HepG2 (cell line): Measurements from ENCODE around the gene ZNF3. TPM values are rescaled to one million over a fixed set of nuclear protein-coding genes. Genes with fewer than 3 reads are reported as not detected.

Experiments used
- ARID4A ChIP-seq: sonication (generic); formaldehyde crosslinking; IDR thresholded peaks from 2 replicates; pipeline ENCODE4 v1.5.0; 2020; ENCODE audit warnings: mild to moderate bottlenecking, missing genetic modification reagents, borderline replicate concordance
- GTF2F1 ChIP-seq: fragments of 150-350 bp; IDR thresholded peaks from 2 replicates; pipeline ENCODE4 v1.6.1; 2014; ENCODE audit warnings: low read length
- HOXD1 ChIP-seq: sonication (generic); formaldehyde crosslinking; IDR thresholded peaks from 2 replicates; pipeline ENCODE4 v1.5.0; 2020; ENCODE audit warnings: missing genetic modification reagents
- KDM1A ChIP-seq: IDR thresholded peaks from 2 replicates; pipeline ENCODE4 v1.6.1; 2016; ENCODE audit warnings: missing compliant biosample characterization
- MTF2 ChIP-seq: sonication (generic); formaldehyde crosslinking; IDR thresholded peaks from 2 replicates; pipeline ENCODE4 v1.5.0; 2020; ENCODE audit warnings: missing genetic modification reagents, borderline replicate concordance
- MYPOP ChIP-seq: sonication (generic); formaldehyde crosslinking; IDR thresholded peaks from 2 replicates; pipeline ENCODE4 v1.8.1; 2023; ENCODE audit warnings: mild to moderate bottlenecking, moderate library complexity, missing genetic modification reagents
- SCMH1 ChIP-seq: sonication (generic); formaldehyde crosslinking; IDR thresholded peaks from 2 replicates; pipeline ENCODE4 v1.9.0; 2021; ENCODE audit warnings: missing genetic modification reagents, mild to moderate bottlenecking, borderline replicate concordance
- SIX1 ChIP-seq: sonication (generic); formaldehyde crosslinking; IDR thresholded peaks from 2 replicates; pipeline ENCODE4 v1.4.0; 2020; ENCODE audit warnings: missing genetic modification reagents, borderline replicate concordance
- SPEN ChIP-seq: sonication (generic); formaldehyde crosslinking; IDR thresholded peaks from 2 replicates; pipeline ENCODE4 v1.5.1; 2020; ENCODE audit warnings: low read depth, mild to moderate bottlenecking, missing genetic modification reagents
- ZBTB21 ChIP-seq: sonication (generic); formaldehyde crosslinking; IDR thresholded peaks from 2 replicates; pipeline ENCODE4 v1.4.0; 2020; ENCODE audit warnings: missing genetic modification reagents
- ZNF225 ChIP-seq: sonication (generic); formaldehyde crosslinking; IDR thresholded peaks from 2 replicates; pipeline ENCODE4 v1.4.0; 2020; ENCODE audit warnings: mild to moderate bottlenecking, missing genetic modification reagents
- polyA plus RNA-seq, 8 experiments: library from polyadenylated mRNA; depleted of rRNA in 3 of 8; stranded (reverse) in 7 of 8; unstranded in 1 of 8; fragments of >200 nt; fragmentation: Illumina TruSeq in 4 of 8; extraction: Trizol in 4 of 8; gene quantifications; 2 replicates each; pipeline versions ENCODE4 v1.2.1 to v1.2.3, GENCODE V29; 2011 to 2016; ENCODE audit warnings: low read depth in 4 of 8, missing spikeins in 1 of 8, mixed read lengths in 1 of 8; ENCODE audit not compliant: insufficient read depth in 1 of 8
- total RNA-seq, 5 experiments: library from RNA; depleted of rRNA; stranded (reverse); fragments of >200 nt; fragmentation: Illumina TruSeq; extraction: Trizol; gene quantifications; 2 replicates each; pipeline ENCODE4 v1.2.3, GENCODE V29; 2016; ENCODE audit warnings: low read depth in 1 of 5
- TF ChIP-seq, protein P1 (sequence below): sonication (generic); formaldehyde crosslinking; IDR thresholded peaks from 2 replicates; pipeline ENCODE4; 2020; ENCODE audit warnings: missing genetic modification reagents, mild to moderate bottlenecking, borderline replicate concordance
- TF ChIP-seq, protein P2 (sequence below): sonication (generic); formaldehyde crosslinking; IDR thresholded peaks from 2 replicates; pipeline ENCODE4 v1.8.1; 2023; ENCODE audit warnings: mild to moderate bottlenecking, missing genetic modification reagents
- TF ChIP-seq, protein P3 (sequence below): sonication (generic); formaldehyde crosslinking; IDR thresholded peaks from 2 replicates; pipeline ENCODE4 v1.5.0; 2020; ENCODE audit warnings: mild to moderate bottlenecking, missing genetic modification reagents
- TF ChIP-seq, protein P4 (sequence below): IDR thresholded peaks from 2 replicates; pipeline ENCODE4 v1.6.1; 2016; ENCODE audit warnings: missing genetic modification reagents, missing compliant biosample characterization
- TF ChIP-seq, protein P5 (sequence below): sonication (generic); formaldehyde crosslinking; IDR thresholded peaks from 2 replicates; pipeline ENCODE4 v1.5.0; 2020; ENCODE audit warnings: missing genetic modification reagents, mild to moderate bottlenecking, borderline replicate concordance

Gene ZNF3
- total and polyA plus RNA-seq, 2 of the 13 experiments (the other 11 are each of a cell fraction or from before 2014, with no cell fraction given) = 33.7 to 56.9 TPM

DNA sequence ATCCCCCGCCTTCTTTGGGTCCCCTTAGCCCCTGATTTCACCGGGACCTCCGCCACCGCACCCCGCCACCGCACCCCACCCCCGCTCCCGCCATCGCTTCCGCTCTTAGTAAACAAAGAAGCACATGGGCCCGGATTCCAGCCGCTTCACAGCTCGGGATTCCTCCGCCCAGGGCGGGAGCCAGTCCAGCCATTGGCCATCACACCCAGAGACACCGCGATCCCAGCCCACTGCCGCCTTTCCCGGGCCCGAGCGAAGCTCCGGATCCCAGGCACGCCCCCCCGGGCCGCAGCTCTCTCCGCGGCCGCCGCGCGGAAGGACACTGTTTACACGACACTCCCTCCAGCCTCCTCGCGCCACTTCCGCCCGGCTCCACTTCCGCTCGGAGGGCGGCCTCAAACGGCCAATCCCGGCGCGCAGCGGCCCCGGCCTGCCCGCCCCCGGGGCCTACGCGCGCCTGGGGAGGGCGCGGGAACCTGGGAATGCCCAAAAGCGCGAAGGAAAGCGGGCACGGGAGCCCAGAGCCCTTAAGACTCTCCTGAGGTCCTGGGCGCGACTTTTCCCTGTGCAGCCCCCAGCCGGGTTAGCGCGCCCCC lies 19.0 kb upstream of the ZNF3 start (continued):
- TF ChIP-seq, protein P1, sequence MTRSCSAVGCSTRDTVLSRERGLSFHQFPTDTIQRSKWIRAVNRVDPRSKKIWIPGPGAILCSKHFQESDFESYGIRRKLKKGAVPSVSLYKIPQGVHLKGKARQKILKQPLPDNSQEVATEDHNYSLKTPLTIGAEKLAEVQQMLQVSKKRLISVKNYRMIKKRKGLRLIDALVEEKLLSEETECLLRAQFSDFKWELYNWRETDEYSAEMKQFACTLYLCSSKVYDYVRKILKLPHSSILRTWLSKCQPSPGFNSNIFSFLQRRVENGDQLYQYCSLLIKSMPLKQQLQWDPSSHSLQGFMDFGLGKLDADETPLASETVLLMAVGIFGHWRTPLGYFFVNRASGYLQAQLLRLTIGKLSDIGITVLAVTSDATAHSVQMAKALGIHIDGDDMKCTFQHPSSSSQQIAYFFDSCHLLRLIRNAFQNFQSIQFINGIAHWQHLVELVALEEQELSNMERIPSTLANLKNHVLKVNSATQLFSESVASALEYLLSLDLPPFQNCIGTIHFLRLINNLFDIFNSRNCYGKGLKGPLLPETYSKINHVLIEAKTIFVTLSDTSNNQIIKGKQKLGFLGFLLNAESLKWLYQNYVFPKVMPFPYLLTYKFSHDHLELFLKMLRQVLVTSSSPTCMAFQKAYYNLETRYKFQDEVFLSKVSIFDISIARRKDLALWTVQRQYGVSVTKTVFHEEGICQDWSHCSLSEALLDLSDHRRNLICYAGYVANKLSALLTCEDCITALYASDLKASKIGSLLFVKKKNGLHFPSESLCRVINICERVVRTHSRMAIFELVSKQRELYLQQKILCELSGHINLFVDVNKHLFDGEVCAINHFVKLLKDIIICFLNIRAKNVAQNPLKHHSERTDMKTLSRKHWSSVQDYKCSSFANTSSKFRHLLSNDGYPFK (CRISPR knock-in tag) = peak; percentile 27; the same call in 1 of the 2 replicates
- TF ChIP-seq, protein P2, sequence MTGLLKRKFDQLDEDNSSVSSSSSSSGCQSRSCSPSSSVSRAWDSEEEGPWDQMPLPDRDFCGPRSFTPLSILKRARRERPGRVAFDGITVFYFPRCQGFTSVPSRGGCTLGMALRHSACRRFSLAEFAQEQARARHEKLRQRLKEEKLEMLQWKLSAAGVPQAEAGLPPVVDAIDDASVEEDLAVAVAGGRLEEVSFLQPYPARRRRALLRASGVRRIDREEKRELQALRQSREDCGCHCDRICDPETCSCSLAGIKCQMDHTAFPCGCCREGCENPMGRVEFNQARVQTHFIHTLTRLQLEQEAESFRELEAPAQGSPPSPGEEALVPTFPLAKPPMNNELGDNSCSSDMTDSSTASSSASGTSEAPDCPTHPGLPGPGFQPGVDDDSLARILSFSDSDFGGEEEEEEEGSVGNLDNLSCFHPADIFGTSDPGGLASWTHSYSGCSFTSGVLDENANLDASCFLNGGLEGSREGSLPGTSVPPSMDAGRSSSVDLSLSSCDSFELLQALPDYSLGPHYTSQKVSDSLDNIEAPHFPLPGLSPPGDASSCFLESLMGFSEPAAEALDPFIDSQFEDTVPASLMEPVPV (CRISPR knock-in tag) = peak; percentile 40
- TF ChIP-seq GTF2F1 (no peak), ZBTB21 (no peak), MYPOP (peak; percentile 55; the same call in 1 of the 2 replicates), ARID4A (CRISPR knock-in tag) (peak; percentile 96), SPEN (CRISPR knock-in tag) (peak; percentile 97), MTF2 (CRISPR knock-in tag) (no peak), KDM1A (no peak), SCMH1 (CRISPR knock-in tag) (no peak), HOXD1 (CRISPR knock-in tag) (peak; percentile 71), SIX1 (CRISPR knock-in tag) (no peak), ZNF225 (no peak)
- TF ChIP-seq, protein P3, sequence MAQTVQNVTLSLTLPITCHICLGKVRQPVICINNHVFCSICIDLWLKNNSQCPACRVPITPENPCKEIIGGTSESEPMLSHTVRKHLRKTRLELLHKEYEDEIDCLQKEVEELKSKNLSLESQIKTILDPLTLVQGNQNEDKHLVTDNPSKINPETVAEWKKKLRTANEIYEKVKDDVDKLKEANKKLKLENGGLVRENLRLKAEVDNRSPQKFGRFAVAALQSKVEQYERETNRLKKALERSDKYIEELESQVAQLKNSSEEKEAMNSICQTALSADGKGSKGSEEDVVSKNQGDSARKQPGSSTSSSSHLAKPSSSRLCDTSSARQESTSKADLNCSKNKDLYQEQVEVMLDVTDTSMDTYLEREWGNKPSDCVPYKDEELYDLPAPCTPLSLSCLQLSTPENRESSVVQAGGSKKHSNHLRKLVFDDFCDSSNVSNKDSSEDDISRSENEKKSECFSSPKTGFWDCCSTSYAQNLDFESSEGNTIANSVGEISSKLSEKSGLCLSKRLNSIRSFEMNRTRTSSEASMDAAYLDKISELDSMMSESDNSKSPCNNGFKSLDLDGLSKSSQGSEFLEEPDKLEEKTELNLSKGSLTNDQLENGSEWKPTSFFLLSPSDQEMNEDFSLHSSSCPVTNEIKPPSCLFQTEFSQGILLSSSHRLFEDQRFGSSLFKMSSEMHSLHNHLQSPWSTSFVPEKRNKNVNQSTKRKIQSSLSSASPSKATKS (CRISPR knock-in tag) = no peak
- TF ChIP-seq, protein P4, sequence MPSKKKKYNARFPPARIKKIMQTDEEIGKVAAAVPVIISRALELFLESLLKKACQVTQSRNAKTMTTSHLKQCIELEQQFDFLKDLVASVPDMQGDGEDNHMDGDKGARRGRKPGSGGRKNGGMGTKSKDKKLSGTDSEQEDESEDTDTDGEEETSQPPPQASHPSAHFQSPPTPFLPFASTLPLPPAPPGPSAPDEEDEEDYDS (CRISPR knock-in tag) = no peak
- TF ChIP-seq, protein P5, sequence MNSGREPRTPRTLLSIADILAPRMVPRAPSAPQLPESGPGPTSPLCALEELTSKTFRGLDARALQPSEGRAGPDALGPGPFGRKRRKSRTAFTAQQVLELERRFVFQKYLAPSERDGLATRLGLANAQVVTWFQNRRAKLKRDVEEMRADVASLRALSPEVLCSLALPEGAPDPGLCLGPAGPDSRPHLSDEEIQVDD (CRISPR knock-in tag) = no peak
